ENCODE measurements around the gene LEPR. TPM values are rescaled to one million over a fixed set of nuclear protein-coding genes. Genes with fewer than 3 reads are reported as not detected.
A peak's percentile ranks its signal among the peaks of the same experiment; 100 is the strongest.
"Not testable (repeated sequence)": the region's sequence is repeated elsewhere in the genome, so short reads cannot be mapped to it uniquely, and the experiment has no call there.

The LEPR gene
- polyA plus RNA-seq (ENCODE audit: insufficient read length in 4 of 4): 10 to 100 TPM in 3 of 4 donors, 1 to 10 TPM in 1; 9.1 to 13.0 (median 11.9) TPM

- DNase-seq (ENCODE audit: low read depth in 4 of 4, low spot score in 3 of 4): peak in 2 of 4 donors; percentile 16 to 78
Observed at GRCh38 chr1:65420590-65421350, at the start of gene LEPR, which contains the start of gene LEPROT. TSS of gene LEPR (plus strand) at chr1:65420668. CDS start at chr1:65565566, 144,898 bp downstream. TSS of gene LEPROT (plus strand) at chr1:65420668. CDS start at chr1:65420725, 57 bp downstream.

- no peak for DNase-seq (ENCODE audit: low read depth in 4 of 4, low spot score in 3 of 4)
Observed at GRCh38 chr1:65371544-65371943, 48.9 kb upstream of the LEPR start.

- no peak for DNase-seq (ENCODE audit: low read depth in 4 of 4, low spot score in 3 of 4)
Observed at GRCh38 chr1:65372557-65372956, 47.9 kb upstream of the LEPR start.

GRCh38 chr1:65377496-65378246 lies 42.8 kb upstream of the LEPR start:
- no peak for DNase-seq (ENCODE audit: low read depth in 4 of 4, low spot score in 3 of 4)

GRCh38 chr1:65378247-65378946 lies 42.1 kb upstream of the LEPR start:
- no peak for DNase-seq (ENCODE audit: low read depth in 4 of 4, low spot score in 3 of 4)

- DNase-seq (ENCODE audit: low read depth in 4 of 4, low spot score in 3 of 4): not testable (repeated sequence)
Observed at GRCh38 chr1:65384426-65384825, 36.0 kb upstream of the LEPR start.

GRCh38 chr1:65386439-65386838 lies 34.0 kb upstream of the LEPR start:
- no peak for DNase-seq (ENCODE audit: low read depth in 4 of 4, low spot score in 3 of 4)

- no peak for DNase-seq (ENCODE audit: low read depth in 4 of 4, low spot score in 3 of 4)
Observed at GRCh38 chr1:65387821-65388220, 32.6 kb upstream of the LEPR start.

GRCh38 chr1:65388908-65389695 lies 31.4 kb upstream of the LEPR start:
- DNase-seq (ENCODE audit: low read depth in 4 of 4, low spot score in 3 of 4): no peak

GRCh38 chr1:65392497-65392896 lies 28.0 kb upstream of the LEPR start:
- no peak for DNase-seq (ENCODE audit: low read depth in 4 of 4, low spot score in 3 of 4)

GRCh38 chr1:65393347-65393746 lies 27.1 kb upstream of the LEPR start:
- no peak for DNase-seq (ENCODE audit: low read depth in 4 of 4, low spot score in 3 of 4)

- no peak for DNase-seq (ENCODE audit: low read depth in 4 of 4, low spot score in 3 of 4)
Observed at GRCh38 chr1:65393928-65394327, 26.5 kb upstream of the LEPR start.

GRCh38 chr1:65395887-65396612 lies 24.4 kb upstream of the LEPR start:
- no peak for DNase-seq (ENCODE audit: low read depth in 4 of 4, low spot score in 3 of 4)

GRCh38 chr1:65398083-65398482 lies 22.4 kb upstream of the LEPR start:
- DNase-seq (ENCODE audit: low read depth in 4 of 4, low spot score in 3 of 4): no peak

- DNase-seq (ENCODE audit: low read depth in 4 of 4, low spot score in 3 of 4): no peak
Observed at GRCh38 chr1:65399003-65399402, 21.5 kb upstream of the LEPR start.

- DNase-seq (ENCODE audit: low read depth in 4 of 4, low spot score in 3 of 4): no peak
Observed at GRCh38 chr1:65401612-65402011, 18.9 kb upstream of the LEPR start.

GRCh38 chr1:65404941-65405340 lies 15.5 kb upstream of the LEPR start:
- DNase-seq (ENCODE audit: low read depth in 4 of 4, low spot score in 3 of 4): no peak

- no peak for DNase-seq (ENCODE audit: low read depth in 4 of 4, low spot score in 3 of 4)
Observed at GRCh38 chr1:65407877-65408276, 12.6 kb upstream of the LEPR start.

GRCh38 chr1:65409314-65409713 lies 11.2 kb upstream of the LEPR start:
- DNase-seq (ENCODE audit: low read depth in 4 of 4, low spot score in 3 of 4): no peak
